GM10847 (cell line): ENCODE results near the gene OCA2.

Experiments
- POLR2A ChIP-seq: IDR thresholded peaks from 2 replicates; pipeline ENCODE4 v1.6.1; 2011; ENCODE audit not compliant: insufficient read length; ENCODE audit errors: extremely low read depth

The OCA2 gene

DNA sequence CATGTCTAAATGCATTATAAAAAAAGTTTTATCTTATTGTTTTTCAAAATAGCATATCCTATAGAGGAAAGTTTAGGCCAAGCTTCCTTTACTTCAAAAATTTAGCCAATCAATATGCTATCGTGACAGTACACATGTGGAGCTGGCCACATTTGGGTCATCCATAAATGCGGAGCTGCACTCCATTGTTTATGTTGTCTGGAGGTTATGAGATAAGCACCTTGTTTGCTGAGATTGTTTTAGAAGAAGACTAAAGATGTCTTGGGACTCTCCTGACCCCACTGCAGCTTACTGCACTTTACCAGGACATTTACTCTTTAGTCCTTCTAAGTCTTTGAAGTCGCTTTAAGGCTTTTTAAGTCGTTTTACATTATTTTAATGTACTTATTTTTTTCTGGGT is 265.9 kb downstream of the OCA2 start:
- no peak for TF ChIP-seq POLR2A

GRCh38 chr15:27832237-27832596 is 266.9 kb downstream of the OCA2 start:
- TF ChIP-seq POLR2A, result no peak

DNA sequence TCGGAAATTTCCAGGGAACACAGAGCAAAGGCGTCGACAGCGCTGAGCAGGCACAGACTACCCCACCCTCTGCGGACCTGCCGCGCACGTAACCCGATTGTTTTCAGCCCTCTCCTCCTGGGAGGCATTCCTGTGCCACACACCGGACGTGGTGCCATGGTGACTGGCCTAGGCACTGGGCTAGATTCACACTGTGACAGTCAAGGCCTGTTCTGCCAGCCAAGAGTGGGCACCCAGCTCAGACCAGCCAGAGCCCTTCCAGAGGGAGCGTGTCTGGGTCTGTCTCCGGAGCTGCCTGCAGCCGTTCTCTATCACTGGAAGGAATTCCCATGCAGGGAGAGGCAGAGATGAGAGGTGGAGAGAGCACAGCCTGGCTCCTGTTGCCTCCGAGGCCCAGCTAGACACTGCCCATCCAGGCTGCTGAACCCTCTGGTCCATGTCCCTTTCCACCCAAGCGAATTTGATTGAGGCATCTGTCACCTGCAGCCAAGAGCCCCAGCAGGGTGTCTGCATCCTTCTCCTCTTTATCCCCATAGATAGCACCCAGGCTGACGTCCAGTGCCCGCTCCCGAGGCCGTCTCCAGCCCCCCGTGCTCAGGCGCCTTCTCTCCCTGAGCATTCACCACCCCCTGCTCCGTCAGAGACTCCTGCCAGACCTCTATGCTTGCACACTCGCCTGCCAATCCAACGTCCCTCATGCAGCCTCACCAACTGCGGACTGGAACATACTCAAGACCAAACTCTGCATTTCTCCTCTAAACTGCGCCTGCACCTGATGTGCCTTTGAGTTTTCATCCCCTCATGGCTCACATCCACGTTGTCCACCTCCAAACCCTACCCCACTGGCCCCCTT is 267.5 kb downstream of the OCA2 start:
- TF ChIP-seq POLR2A, result no peak

GRCh38 chr15:27828746-27829145 is 270.4 kb downstream of the OCA2 start:
- TF ChIP-seq POLR2A, result no peak

DNA sequence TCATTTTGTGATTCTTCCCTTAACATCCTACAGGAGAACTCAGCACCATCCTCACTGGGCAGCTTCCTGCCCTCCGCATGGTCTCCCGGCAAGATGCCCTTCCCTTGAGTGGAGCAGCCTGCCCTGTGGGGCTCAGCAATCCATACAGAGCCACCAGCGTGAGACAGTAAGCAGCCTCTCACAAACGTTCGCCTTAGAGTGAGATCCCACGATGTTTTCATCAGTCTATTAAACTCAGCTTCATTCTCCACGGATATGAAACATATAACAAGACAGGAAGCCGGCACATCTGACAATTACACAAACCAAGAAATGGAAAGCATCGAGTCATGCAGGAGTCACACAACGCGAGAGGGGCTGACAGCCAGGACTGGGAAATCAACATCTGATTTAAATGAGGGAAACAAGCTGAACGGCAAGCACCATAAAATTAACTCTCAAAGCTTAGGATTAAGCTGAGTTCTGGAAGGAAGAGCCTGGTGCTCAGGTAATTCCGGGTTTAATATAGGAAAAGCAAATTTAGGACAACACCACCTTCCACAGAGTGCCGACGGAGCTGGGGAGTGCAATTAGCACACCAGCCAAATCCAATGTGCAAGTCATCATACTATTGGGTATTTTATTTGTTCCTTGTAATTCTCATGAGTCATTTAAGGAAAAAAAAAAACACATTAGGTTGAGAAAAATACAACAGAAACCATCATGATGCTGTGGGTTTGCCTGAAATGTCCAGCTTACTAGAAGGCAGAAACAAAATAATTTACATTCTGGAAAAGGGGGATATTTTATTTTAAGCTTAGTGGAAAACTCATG is 272.0 kb downstream of the OCA2 start:
- no peak for TF ChIP-seq POLR2A

DNA sequence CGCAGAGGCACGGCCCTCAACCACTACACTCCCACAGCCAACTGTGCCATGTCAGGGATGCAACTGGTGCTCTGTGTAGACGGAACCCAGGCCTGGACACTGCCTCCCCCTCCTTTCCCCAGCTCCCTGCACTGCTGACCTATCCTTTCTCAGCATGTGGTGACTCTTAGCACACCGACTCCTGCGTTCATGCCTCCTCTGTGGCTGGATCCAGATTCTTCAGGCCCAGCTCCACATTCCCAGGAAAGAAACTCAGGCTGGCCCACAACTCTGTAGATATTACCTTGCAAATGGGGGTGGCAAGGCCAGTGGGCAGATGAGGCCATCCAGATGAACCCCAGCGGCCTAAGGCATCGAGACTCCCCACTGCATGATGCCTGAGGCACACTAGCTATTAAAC is 272.7 kb downstream of the OCA2 start:
- no peak for TF ChIP-seq POLR2A

DNA sequence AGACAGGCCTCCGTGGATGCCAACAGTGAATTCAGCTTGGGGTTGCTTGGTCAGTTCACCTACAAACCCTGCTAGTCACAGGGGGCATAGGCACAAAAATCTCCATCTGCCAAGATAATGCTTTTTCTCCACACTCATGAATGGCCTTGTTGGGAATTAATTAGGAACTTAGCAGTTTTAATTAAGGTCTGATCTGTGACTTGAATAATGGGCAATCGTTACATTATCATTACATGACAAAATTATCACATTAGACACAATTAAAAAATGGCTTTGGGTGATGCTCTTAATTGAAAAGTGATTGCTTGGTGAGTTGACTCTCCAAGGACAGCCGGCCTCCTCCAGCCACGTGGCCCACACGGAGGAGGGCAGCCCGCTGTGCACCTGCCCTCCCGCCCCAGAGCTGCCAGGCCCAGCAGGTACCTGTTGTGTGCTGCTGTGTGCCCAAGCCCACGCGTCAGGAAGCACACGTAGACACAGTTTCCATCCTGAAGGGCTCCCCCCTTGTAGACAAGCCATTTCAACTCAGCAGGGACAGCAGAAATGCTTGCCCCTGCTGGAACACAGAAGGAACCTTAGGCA is 274.2 kb downstream of the OCA2 start:
- TF ChIP-seq POLR2A, result no peak

DNA sequence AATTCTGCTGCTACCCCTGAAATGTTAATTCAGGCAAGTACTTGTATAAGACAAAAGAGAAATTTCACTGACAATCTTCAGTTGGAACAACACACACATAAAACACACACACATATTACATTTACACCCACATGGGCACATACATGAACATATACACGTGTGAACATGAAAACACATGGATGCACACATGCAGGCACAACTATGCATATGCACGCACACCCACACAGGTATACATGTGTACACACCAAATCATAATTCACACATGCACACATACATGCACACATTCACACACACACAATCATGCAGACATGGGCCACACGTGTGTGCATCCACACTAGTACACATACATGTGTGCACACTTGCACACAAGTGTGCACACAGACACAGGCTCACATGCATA is 277.8 kb downstream of the OCA2 start:
- TF ChIP-seq POLR2A, result no peak

DNA sequence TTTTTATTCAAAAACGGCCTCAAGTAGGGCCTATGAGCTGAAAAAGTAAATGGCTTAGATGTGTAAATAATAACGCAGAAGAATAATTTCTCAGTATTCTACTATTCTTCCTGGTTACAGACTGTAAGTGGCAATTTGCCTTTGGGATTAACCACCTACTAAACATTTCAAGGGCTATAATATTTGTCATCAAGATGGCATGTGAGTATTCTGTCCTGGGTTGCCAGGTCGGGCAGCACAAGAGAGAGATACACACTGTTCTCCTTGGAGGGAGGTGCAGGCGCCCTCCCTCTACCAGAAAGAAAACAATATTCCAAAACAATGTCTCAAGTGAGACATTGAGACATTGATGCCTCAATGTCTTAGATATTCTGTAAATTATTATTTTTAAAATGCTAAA is 278.4 kb downstream of the OCA2 start:
- no peak for TF ChIP-seq POLR2A

GRCh38 chr15:27820232-27820631 is 278.9 kb downstream of the OCA2 start:
- TF ChIP-seq POLR2A, result no peak

GRCh38 chr15:27817258-27817657 is 281.9 kb downstream of the OCA2 start:
- no peak for TF ChIP-seq POLR2A

DNA sequence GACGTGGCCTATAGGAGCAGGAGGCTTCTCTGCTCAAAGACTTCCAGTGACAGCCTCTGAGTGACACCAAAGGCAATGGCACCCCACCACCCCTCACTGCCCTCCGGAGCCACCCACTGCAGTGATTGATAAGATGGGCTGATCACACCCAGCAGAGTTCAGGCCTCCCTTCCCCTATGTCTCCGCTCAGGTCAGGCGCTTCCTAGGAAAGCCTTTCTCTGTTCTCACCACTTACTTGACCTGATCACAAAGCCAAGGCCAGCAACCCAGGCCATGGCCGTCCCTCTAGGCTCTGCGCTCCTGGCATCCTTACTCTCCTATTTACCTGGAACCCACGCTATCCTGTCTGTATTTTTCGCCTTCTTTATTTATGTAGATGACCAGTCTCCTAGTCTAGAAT is 282.3 kb downstream of the OCA2 start:
- no peak for TF ChIP-seq POLR2A

GRCh38 chr15:27815035-27815434 is 284.1 kb downstream of the OCA2 start:
- TF ChIP-seq POLR2A, result no peak

DNA sequence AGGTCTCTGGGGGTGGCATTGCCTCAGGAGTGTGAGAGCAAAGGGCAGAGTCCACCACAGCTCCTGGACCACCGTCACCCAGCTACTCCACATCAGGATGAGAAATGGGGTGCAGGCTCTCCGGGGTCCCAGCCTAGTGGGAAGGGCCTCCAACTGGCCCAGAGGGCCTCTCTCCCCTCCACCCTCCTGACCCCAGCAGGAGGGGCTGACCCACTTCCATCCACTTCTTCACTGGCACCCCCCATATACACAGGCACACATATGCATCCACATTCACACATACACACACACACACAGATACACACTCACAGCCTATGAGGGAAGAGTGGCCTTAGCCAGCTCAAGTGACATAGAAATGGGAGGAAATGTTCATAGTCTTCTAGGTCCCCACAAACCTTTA is 286.0 kb downstream of the OCA2 start:
- TF ChIP-seq POLR2A, result no peak

GRCh38 chr15:27808182-27808581 is 290.9 kb downstream of the OCA2 start:
- TF ChIP-seq POLR2A, result no peak

GRCh38 chr15:27807335-27807734 is 291.8 kb downstream of the OCA2 start:
- no peak for TF ChIP-seq POLR2A
